B cell (primary cell): ENCODE measurements around the gene GADL1. TPM values are rescaled to one million over a fixed set of nuclear protein-coding genes. Genes with fewer than 3 reads are reported as not detected.

Experiments used
- ATAC-seq: fragments of 200-7000 bp; cut with Tn5 transposase; one replicate; pipeline ENCODE4 v1.10.0; 2021; ENCODE audit warnings: low read depth, mild to moderate bottlenecking, moderate number of reproducible peaks, moderate library complexity
- CTCF ChIA-PET: fragments of 350-600 bp; sonication (Branson Sonifier 250); formaldehyde crosslinking; loops from one replicate; lab custom pipeline; 2021; ENCODE audit warnings: antibody characterized with exemption, inconsistent platforms; lab: Charles Lee
- POLR2A ChIA-PET: fragments of 350-600 bp; sonication (Branson Sonifier 250); formaldehyde crosslinking; loops from one replicate; lab custom pipeline; 2021; ENCODE audit warnings: antibody characterized with exemption; lab: Charles Lee
- DNase-seq: peaks from one replicate; pipeline ENCODE4 v3.0.0; 2013
- H2AFZ ChIP-seq: 2 replicates; pipeline ENCODE4 v1.6.1; 2012; ENCODE audit warnings: mild to moderate bottlenecking, low read depth, low read length; ENCODE audit not compliant: insufficient read depth, poor library complexity, severe bottlenecking
- H3K27ac ChIP-seq, 2 donors: 1 replicate in 1 of 2; 2 replicates in 1 of 2; pipeline ENCODE4 v1.5.1; 2012 to 2013; ENCODE audit warnings: low read length in 2 of 2, mild to moderate bottlenecking in 2 of 2, moderate library complexity in 1 of 2
- H3K27me3 ChIP-seq, 4 experiments: fragments of 200-600 bp in 1 of 4; sonication (generic) in 1 of 4; replicated peaks in 1 of 4; 1 replicate in 2 of 4; 2 replicates in 2 of 4; pipeline versions ENCODE4 v1.6.1 to v1.7.0; 2013 to 2016; ENCODE audit warnings: low read length in 3 of 4, mild to moderate bottlenecking in 2 of 4, mixed read lengths in 1 of 4, moderate library complexity in 1 of 4; ENCODE audit not compliant: insufficient read depth in 4 of 4, control insufficient read depth in 3 of 4; ENCODE audit errors: control extremely low read depth in 1 of 4
- H3K36me3 ChIP-seq, 2 experiments: replicated peaks in 1 of 2; 1 replicate in 1 of 2; 2 replicates in 1 of 2; pipeline versions ENCODE4 v1.6.1 to v1.7.1; 2013; ENCODE audit warnings: low read length in 1 of 2; ENCODE audit not compliant: insufficient read depth in 2 of 2, control insufficient read depth in 1 of 2; ENCODE audit errors: control extremely low read depth in 1 of 2, extremely low read depth in 1 of 2
- H3K4me1 ChIP-seq, 2 donors: fragments of 200-600 bp in 1 of 2; sonication (generic) in 1 of 2; 1 replicate in 1 of 2; 2 replicates in 1 of 2; pipeline versions ENCODE4 v1.5.1 to v1.6.1; 2013 to 2017; ENCODE audit warnings: low read length in 2 of 2; ENCODE audit not compliant: control insufficient read depth in 2 of 2, insufficient read depth in 2 of 2
- H3K4me2 ChIP-seq: replicated peaks from 2 replicates; pipeline ENCODE3; 2012; ENCODE audit warnings: mild to moderate bottlenecking, low read depth, low read length; ENCODE audit not compliant: poor library complexity, severe bottlenecking
- H3K4me3 ChIP-seq, 5 experiments: fragments of 200-600 bp in 1 of 5; sonication (generic) in 1 of 5; 1 replicate in 3 of 5; 2 replicates in 2 of 5; pipeline versions ENCODE4 v1.5.1 to v1.7.0; 2011 to 2016; ENCODE audit warnings: low read length in 4 of 5, mild to moderate bottlenecking in 4 of 5, low read depth in 2 of 5, control low read depth in 1 of 5, moderate library complexity in 1 of 5; ENCODE audit not compliant: insufficient read depth in 1 of 5; ENCODE audit errors: control extremely low read depth in 1 of 5, extremely low read depth in 1 of 5
- H3K79me2 ChIP-seq: fragments of 200-600 bp; sonication (generic); one replicate; pipeline ENCODE4 v1.6.0; 2016; ENCODE audit warnings: low read length; ENCODE audit not compliant: control insufficient read depth, insufficient read depth
- H3K9ac ChIP-seq: fragments of 200-600 bp; sonication (generic); 2 replicates; pipeline ENCODE4 v1.6.1; 2017; ENCODE audit warnings: mild to moderate bottlenecking, low read length, moderate library complexity
- H3K9me3 ChIP-seq, 3 donors: one replicate each; pipeline versions ENCODE4 v1.6.1 to v1.7.1; 2013; ENCODE audit warnings: low read length in 2 of 3; ENCODE audit not compliant: control insufficient read depth in 2 of 3, insufficient read depth in 1 of 3; ENCODE audit errors: control extremely low read depth in 1 of 3
- H4K20me1 ChIP-seq: 2 replicates; pipeline ENCODE4 v1.6.0; 2012; ENCODE audit warnings: mild to moderate bottlenecking, low read length; ENCODE audit not compliant: insufficient read depth, control insufficient read depth, poor library complexity, severe bottlenecking
- H3K27ac Mint-ChIP-seq: one replicate; pipeline ENCODE4 v1.8.0; 2021; ENCODE audit warnings: mixed read lengths
- H3K27me3 Mint-ChIP-seq: one replicate; pipeline ENCODE4 v1.8.0; 2021; ENCODE audit warnings: mixed read lengths
- H3K4me1 Mint-ChIP-seq: one replicate; pipeline ENCODE4 v1.8.0; 2021; ENCODE audit warnings: mixed read lengths
- H3K4me3 Mint-ChIP-seq: one replicate; pipeline ENCODE4 v1.8.0; 2021; ENCODE audit warnings: mixed read lengths
- H3K9me3 Mint-ChIP-seq: one replicate; pipeline ENCODE4 v1.8.0; 2022; ENCODE audit warnings: mixed read lengths; ENCODE audit not compliant: insufficient read depth
- CTCF ChIP-seq: fragments of 200-600 bp; IDR thresholded peaks from one replicate; pipeline ENCODE4 v1.8.0; 2022; ENCODE audit warnings: antibody characterized with exemption, mild to moderate bottlenecking
- EZH2 ChIP-seq: IDR thresholded peaks from 2 replicates; pipeline ENCODE4 v1.6.1; 2012; ENCODE audit warnings: borderline replicate concordance, low read depth, mild to moderate bottlenecking, moderate library complexity, low read length; ENCODE audit not compliant: insufficient read depth, poor library complexity, severe bottlenecking
- WGBS: methylation state at CpG from one replicate; pipeline ENCODE4 v1.1.5; 2013; ENCODE audit warnings: missing lambda C conversion rate; ENCODE audit not compliant: insufficient coverage; 5-methylcytosine and 5-hydroxymethylcytosine counted together
- intact Hi-C: fragments of 100-400 bp; cut with micrococcal nuclease; formaldehyde crosslinking; loops from one replicate; pipeline ENCODE4 v1.10.0; 2022
- polyA plus RNA-seq: library from polyadenylated mRNA; depleted of rRNA; stranded (reverse); fragments of >200 nt; gene quantifications from 2 replicates; pipeline ENCODE4 v1.2.3, GENCODE V29; 2012
- total RNA-seq, 2 donors: library from RNA; stranded (reverse); fragments of 120-200 nt in 1 of 2; gene quantifications; 1 replicate in 1 of 2; 2 replicates in 1 of 2; pipeline versions ENCODE4 v1.2.3 to v1.2.4, GENCODE V29; 2013 to 2022

GADL1 gene
- total and polyA plus RNA-seq, 2 donors (not counting 1 experiment from before 2014, with no cell fraction given), result not detected

GRCh38 chr3:30738605-30739004, 155.9 kb downstream of the GADL1 start:
- H3K27ac Mint-ChIP-seq, result no peak overlapping the region
- no peaks in the 10 kb centered on the region for H4K20me1 ChIP-seq

More at GRCh38 chr3:30738605-30739004, 155.9 kb downstream of the GADL1 start:
- ChIA-PET POLR2A (no interaction called here), CTCF (interaction anchor here (1.3 kb wide), 1 partner anchor 540 kb away, joined by 4 read pairs; no protein-coding TSS in a partner anchor)
- no peak overlapping the region for H3K4me3 ChIP-seq
- H3K4me1 Mint-ChIP-seq, result peaks cover 6% of the 10 kb centered on the region
- TF ChIP-seq EZH2 (no peak), CTCF (no peak)
- intact Hi-C loops, result no loop called here
- H3K4me2 ChIP-seq, result no peak overlapping the region
- no peak for ATAC-seq
- H3K36me3 ChIP-seq, result no peaks in the 10 kb centered on the region
- H3K27me3 ChIP-seq, result no peaks in the 10 kb centered on the region
- WGBS, result no CpG with 5 or more reads among the region's 3 CpGs
- no peak overlapping the region for H3K27ac ChIP-seq
- no peak overlapping the region for H3K4me3 Mint-ChIP-seq
- H3K9me3 ChIP-seq, result no peaks in the 10 kb centered on the region
- no peaks in the 10 kb centered on the region for H3K79me2 ChIP-seq
- peaks cover 0 to 7% of the 10 kb centered on the region in 2 donors for H3K4me1 ChIP-seq
- H3K9ac ChIP-seq, result no peak overlapping the region
- peaks cover 15% of the 10 kb centered on the region for H3K27me3 Mint-ChIP-seq
- H3K9me3 Mint-ChIP-seq, result peaks cover 2% of the 10 kb centered on the region
- DNase-seq, result no peak
- H2AFZ ChIP-seq, result no peak overlapping the region
